GM21576 (cell line): ENCODE measurements around the gene LCA5L.

Source experiments
- ATAC-seq: cut with Tn5 transposase; IDR thresholded peaks from one replicate; pipeline ENCODE4 v1.9.1; 2021; ENCODE audit warnings: mild to moderate bottlenecking, moderate library complexity; ENCODE audit not compliant: unreplicated experiment

Gene LCA5L

DNA sequence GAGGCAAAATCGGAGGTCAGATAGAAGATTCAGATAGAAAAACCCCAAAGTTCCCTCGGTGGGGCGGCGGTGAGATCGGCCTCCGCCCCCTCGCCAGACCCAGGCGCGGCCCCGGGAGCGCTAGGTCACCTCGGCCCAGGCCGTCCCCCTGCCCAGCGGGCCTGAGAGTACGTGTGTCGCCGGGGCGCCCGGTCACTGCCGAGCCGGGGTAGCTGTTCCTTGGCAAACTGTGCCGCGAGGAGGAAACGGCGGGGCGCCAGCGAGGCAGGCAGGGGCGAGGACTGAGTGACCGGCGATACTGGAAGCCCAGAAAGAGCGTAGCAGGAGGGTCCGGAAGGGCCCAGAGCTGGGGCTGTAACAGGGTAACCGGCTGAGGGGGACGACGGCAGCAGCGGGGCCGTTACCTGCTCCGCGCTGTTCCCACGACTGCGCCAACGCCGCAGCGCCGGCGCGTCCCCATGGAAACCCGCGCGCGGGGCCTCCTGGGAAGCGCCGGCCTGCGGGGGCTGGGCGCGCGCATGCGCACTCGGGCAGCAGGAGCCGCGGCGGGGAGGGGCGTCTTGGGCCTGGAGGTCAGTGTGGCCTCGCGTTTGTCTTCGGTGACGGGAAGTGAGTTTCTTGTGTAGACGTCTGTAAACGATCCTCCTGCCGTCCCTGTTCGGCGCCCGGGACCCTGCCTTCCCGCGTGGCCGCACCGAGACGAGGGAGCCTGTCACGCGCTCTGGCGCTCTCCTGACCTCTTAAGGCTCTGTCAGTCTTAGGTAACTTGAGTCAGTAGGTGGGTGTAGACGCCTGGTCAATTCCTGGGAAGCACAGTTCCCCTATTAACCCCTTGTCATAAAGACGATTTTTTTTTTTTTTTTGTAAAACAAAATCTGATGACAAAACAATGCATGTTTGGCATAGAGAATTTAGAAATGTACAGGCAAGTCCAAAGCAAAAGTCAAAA is at the start of gene LCA5L:
Gene LCA5L (minus strand): TSS at position 458 of the 949 bp plus-strand sequence. CDS start 17,285 bp downstream, outside the sequence.
- ATAC-seq = peak; percentile 88

DNA sequence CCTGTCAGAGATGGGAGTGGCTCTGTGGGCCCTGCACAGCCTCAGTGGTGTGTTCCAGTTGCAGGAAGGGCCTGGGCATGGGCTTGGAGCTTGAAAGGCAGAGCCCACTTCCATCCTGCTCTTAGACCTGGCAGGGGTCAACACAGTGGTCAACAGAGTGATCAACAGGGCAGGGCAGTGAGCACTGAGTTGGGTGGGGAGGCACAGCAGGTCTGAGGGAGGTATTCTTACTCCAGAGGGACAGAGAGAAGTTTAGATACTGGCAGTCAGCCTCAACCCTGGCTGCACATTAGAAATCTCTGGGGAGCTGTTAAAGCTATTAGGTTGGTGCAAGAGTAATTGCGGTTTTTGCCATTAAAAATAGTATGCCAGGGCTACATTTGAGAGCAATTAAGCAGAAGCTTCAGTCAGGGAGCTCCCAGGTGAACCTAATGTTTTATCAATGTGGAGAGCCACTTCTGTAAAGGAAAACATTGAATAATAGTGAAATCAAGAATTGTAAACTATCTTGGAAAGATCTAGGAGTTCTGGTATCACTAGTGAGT is 43.9 kb upstream of the LCA5L start:
- ATAC-seq = no peak

DNA sequence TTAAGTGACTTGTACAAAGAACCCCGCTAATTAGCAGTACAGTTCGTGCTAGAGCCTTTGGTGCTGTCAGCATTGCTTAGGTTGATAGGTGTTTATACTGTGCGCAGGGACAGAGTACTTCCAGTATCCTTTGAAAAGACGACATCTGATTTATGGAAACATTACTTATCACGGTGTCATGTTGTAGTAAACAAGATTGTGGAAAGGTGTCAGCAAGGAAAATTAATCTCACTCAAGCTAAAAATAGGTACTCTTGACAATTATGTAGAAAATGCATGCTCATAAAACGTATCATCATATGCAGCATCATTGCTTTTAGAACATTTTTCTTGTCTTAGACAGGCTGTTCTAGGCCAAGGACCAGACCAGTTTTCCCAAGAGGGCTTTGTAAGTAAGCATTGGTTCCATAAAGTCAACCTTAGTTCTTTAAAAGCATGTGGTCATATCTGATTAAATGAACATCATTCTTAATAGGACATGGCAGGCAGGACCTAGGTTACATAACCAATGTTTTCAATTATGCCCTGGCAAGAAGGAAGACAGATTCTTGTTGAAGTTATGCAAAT is 39.2 kb upstream of the LCA5L start:
- no peak for ATAC-seq

DNA sequence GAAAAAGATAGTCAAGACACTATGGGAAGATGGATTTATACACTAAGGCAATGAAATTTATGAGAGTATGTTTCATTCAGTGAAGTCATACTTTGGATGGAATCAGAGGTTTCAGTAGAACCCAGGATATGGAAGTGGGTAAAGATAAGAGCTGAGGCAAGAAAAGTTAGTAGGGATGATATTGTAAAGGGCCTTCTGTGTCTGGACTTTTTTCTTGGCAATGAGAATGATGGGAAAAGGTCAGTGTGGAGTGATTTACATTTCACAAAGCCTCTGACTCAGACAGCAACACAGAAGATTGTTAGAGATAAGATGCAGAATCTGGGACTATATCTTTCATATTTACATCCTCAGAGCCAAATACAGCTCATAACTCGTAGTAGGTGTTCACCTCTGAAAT is 38.3 kb upstream of the LCA5L start:
- ATAC-seq = no peak

DNA sequence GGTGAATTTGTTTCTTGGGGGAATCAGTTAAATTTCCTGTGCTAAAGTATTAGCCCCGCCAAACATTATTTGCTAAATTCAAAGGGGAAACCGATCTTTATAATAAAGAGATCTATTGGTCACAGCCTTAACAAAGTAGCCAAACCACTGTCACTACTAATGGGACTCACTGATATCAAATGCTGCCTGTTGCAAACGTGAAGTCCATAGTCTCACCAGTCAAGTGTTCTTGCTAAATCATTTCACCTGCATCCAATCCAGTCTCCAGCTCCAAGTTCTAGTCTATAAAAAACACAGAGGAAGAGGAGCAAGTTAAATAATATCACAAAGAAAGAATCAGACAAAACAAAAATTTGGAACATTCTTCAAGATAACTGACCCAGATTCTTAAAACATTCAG is 36.3 kb upstream of the LCA5L start:
- no peak for ATAC-seq

DNA sequence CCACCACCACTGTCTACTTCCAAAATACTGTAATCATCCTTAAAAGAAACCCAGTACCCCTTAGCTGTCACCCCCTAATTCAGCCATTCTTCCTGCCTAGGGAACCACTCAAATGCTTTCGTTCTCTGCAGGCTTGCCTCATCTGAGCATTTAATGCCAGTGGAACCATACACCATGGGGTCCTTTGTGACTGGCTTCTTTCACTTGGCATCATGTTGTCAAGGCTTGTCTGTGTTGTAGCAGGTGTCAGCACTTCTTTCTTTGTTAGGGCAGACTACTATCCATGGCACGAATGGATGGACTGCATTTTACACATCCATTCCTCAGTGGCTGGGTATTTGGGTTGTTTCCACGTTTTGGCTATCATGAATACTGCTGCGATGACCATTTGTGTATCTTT is 34.7 kb upstream of the LCA5L start:
- no peak for ATAC-seq

DNA sequence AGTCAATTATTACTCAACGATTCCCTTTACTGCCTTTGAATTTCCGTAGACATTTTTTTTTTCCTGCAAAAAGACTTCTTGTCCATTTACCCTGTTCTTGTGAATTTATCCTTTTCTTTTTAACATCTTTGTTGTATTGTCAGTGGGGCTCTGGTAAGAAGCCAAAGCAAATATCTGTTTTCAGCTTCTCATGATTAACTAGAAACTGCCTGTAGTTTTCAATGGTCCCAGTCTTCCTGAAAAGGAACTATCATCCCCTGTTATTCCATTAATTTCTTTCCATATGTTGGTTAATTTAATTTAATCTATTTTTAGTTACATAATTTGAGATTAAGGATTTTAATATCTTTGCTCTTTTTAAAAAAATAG is 34.2 kb upstream of the LCA5L start:
- ATAC-seq = no peak

DNA sequence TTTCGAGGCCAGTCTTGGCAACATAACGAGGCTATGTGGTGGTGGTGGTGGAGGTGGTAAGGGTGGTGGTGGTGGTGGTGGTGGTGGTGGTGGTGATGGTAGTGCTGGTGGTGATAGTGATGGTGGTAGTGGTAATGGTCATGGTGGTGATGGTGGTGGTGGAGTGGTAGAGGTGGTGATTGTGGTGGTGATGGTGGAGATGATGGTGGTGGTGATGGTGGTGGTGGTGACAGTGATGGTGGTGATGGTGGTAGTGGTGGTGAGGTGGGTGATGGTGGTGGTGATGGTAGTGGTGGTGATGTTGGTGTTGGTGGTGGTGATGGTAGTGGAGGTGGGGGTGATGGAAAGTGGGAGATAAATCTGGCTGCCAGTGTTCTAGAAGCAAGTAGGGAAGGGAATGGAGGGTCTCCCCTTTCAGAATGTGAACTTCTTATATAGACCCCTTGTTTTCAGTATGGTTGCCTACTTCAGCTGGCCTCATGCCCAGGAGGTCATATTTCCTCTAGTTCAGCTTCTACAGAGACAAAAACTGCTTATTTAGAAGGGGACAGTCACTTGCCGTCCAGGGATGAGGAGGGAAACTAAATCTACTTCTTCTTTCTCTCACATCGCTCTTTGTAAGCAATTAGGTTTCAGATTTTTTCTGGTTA is 33.7 kb upstream of the LCA5L start:
- no peak for ATAC-seq

DNA sequence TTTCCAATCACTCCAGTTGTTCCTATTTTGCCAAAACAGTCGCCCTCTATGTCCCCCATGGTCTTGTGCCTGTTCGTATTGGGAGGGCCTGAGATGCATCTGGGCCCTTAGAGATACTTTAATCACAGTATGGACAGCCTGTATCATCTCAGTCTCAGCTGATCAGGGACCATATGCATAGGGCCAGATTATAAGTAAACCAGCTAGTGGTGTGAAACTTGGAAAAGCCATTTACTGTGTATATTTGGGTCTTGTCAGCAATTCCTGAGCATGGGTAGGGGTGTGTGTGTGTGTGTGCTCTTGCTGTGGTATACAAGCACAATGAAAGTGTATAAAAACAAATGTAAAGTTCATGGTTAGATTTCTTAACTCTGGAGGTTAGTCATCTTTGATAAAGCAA is 29.0 kb upstream of the LCA5L start:
- no peak for ATAC-seq

DNA sequence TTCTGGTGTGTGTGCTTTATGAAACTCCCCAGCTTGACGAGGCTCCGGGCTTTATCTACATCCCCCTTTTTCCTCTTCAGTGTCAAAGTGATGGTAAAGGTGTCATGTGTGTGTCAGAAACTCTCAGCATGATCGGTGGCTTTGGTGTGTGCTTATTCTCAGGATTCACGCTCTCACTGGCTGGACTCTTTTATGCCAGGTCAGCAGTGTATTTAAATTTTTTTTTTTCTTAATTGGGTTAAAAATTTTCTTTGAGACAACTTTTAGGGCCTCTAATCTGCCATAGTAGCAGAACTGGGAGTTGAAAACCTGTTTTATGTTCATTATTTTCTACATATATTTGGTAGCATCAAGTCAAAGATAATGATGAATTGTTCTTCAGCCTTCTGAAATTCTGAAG is 27.2 kb upstream of the LCA5L start:
- ATAC-seq = no peak

DNA sequence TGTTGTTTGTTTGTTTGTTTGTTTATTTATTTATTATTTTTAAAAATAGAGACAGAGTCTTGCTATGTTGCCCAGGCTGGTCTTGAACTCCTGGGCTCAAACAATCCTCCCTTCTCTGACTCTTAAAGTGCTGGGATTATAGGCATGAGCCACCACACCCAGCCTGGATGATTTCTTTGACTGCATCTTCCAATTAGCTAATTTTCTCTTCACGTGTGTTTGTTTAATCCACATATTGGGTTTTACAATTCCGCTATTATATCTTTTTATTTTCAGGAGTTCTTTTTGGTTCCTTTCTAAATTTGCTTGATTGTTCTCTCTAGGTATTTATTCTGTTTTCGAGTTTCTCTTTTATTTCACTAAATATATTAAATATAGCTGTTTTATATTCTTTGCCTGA is 26.0 kb upstream of the LCA5L start:
- no peak for ATAC-seq

DNA sequence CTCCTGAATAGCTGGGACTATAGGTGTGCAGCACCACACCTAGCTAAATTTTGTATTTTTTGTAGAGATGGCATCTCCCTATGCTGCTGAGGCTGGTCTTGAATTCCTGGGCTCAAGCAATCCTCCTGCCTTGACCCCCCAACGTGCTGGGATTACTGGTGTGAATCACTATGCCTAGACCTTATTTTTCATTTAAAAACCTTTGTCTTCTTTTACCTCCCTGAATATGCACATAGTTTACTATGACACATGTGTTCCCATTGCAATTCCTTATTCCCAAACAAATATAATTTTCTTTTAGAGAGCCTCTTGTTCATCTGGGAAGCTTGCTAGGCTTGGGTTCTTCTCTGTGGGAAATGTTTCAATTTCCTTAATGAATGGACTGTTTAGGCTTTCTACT is 23.0 kb upstream of the LCA5L start:
- ATAC-seq = no peak

DNA sequence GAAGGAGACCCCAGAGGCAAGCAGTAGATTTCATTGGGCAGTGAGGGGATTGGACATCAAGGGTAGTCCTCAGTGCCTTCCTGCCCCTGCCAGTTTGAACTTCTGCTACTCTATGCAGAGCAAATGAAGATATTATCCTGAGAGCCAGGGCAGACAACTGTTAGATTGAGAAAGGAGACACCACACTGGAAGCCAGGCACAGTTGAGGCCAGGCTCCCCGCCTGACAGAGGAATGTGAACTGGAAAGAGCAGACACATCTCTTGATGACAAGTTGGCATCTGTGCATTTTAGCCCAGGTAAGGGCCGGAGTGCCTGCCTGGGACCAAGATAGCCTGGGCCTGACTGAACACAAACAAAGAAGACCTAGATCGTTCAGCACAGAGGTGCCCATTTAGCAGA is 22.2 kb upstream of the LCA5L start:
- ATAC-seq = no peak

DNA sequence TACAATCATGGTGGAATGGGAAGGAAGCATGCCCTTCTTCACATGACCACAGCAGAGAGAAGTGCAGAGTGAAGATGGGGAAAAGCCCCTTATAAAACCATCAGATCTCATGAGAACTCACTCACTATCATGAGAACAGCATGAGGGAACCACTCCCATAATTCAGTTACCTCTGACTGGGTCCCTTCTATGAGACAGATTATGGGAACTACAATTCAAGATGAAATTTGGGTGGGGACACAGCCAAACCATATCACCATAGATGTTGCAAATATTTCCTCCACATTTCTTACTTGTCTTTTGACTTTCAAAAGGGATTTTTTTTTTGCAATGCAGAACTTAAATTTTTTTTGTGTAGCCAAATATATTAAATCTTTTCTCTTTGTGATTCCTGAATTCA is 21.0 kb upstream of the LCA5L start:
- no peak for ATAC-seq

DNA sequence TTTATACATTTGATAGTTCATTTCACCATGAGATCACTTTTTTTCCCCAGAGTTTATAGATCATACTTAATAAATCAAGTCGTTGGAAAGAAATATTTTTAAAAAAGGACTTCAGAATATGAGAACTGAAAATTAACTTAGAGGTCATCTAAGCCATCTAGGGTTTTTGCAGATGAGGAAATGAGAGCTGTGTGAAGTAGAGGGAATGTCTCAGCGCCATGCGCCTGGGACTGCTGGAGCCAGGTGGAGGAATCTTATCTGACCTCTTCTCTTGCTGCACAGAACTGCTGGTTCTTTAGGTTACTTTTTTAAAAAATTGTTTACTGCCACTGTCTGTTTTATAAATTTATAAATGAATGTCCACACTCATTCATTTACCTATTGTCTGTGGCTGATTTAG is 17.7 kb upstream of the LCA5L start:
- no peak for ATAC-seq

DNA sequence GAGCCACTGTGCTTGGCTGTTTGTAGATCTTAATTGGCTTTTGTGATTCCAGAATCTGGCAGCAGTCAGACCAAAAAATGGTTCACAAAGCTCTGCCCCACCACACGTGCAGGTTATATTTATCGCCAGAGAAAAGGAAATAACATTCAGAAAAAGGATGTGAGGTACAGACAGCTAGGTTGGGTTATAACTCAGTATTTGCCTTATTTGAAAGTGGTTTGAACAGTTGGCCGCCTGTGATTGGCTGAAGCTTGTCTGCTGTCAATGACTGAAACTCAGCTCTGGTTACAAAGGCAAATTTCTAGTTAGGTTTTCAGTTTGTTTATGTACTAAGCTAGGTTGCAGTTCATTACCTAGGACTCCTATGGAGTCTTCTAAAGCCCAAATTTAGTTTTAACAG is 15.8 kb upstream of the LCA5L start:
- ATAC-seq = peak; percentile 55

DNA sequence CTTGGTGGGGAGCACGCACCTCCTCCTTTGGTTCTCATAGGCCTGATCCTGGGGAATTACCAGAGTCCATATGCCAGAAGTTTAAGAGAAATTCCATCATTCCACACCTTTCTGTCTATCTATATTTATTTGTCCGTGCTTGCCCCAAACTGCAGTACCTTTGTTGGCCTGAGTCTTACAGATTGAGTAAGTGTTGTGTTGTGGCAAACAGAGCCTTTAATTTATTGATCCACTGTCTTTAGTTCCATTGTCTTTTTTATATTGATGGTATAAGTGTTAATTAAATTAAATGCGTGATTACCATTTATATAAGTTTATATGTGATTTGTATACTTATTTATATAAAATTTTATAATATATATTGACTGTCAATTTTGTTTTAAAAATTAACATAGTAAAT is 11.1 kb upstream of the LCA5L start:
- no peak for ATAC-seq

DNA sequence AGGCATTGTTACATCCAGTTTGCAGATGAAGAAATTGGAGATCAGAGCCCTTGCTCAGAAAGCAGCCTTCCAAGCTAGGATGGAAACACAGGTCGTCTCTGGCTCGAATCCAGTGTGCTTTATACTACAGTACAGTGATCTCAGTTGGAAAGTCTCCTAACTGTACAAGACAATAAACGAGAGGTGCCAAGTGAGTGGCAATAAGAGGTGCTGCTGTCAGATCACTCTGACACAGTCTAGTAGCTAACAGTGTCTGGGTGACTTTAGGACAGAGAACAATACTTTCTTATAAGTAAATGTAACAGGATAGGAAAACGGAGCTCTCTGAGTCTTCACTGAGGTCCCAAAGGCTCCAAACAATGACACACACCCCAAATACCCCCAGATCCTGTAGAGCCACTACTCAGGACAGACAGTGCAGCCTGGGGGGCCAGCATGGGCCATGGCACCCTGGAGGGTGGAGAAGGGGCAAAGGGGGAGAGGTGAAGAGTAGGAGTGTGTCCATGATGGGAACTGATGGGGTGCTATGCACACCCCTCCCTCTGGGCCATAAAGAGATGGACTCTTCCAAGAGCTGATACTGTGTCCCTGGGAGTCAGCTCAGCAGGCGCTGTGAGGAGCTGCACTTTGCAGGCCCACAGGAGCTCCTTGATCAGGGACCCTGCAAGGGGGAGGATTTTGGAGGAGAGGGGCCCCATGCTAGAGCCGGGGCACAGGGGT is 9.5 kb upstream of the LCA5L start:
- no peak for ATAC-seq

DNA sequence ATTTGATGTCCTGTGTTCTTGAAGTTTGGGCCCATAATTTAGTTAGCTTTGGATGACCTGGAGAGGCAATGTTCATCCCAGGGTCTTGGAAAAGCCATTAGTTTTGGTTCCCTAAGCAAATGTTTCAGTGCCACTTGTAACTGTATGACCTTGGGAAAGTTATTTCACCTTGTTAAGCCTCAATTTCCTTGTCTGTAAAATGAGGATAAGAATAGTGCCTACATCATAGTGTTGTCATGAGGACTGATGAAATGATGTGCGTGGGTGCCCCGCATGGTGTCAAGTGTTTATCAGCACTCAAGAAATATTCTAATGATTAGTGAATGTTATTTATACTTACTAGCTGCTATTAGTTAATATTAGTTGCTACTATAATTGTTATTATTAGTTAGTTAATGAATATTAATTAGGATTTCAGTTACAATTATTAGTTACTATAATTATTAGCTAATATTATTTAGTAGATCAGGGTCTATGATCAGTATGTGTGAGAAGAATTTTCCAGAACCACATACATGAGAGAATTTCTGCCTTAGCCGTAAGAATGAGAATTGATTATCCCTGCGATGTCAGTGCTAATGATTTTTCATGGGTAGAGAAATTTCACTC is 8.1 kb upstream of the LCA5L start:
- no peak for ATAC-seq

DNA sequence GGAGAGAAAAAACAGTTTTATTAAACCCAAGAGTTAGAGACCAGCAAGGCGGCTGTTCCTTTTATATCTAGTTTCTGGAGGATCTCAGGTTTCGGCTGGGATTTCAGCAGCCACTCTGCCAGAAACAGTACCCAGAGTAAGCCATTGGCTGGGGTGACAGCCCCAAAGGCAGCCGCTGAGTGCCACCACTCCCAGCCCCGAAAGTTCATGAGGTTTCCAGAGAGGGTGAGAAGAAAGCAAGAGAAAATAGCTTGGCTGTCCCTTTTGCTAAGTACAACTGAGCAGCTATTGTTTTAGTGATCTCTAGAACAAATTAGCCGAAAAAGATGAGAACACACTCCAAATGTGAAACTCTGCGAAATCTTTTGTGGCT is 7.4 kb upstream of the LCA5L start:
- no peak for ATAC-seq
